NCI-H82 treated with DMSO at 0.1 percent for 48 hours (cell line): ENCODE data around the gene ZNF785.
"Not testable (repeated sequence)": the region's sequence is repeated elsewhere in the genome, so short reads cannot be mapped to it uniquely, and the experiment has no call there.

Experiments
- DNase-seq: peaks from one replicate; lab custom pipeline; 2025; ENCODE audit not compliant: unreplicated experiment; lab: John Stamatoyannopoulos, UW

ZNF785 gene

GRCh38 chr16:30602616-30603277 lies 17.2 kb upstream of the ZNF785 start:
- DNase-seq: no peak

- DNase-seq: no peak
Measured at GRCh38 chr16:30601966-30602365, 16.5 kb upstream of the ZNF785 start.

GRCh38 chr16:30600929-30601328 lies 15.4 kb upstream of the ZNF785 start:
- DNase-seq: no peak

GRCh38 chr16:30600215-30600614 lies 14.7 kb upstream of the ZNF785 start:
- no peak for DNase-seq

GRCh38 chr16:30592871-30593270 lies 7.4 kb upstream of the ZNF785 start:
- DNase-seq: no peak

- DNase-seq: not testable (repeated sequence)
Measured at GRCh38 chr16:30590869-30591268, 5.4 kb upstream of the ZNF785 start.

- DNase-seq: not testable (repeated sequence)
Measured at GRCh38 chr16:30589582-30589981, 4.1 kb upstream of the ZNF785 start.

GRCh38 chr16:30588651-30589050 lies 3.2 kb upstream of the ZNF785 start:
- no peak for DNase-seq

- DNase-seq: no peak
Measured at GRCh38 chr16:30585022-30585399, 486 bp downstream of the ZNF785 start.

GRCh38 chr16:30582611-30583340 lies 2.7 kb downstream of the ZNF785 start:
- no peak for DNase-seq

GRCh38 chr16:30581457-30581856 lies 4.0 kb downstream of the ZNF785 start:
- no peak for DNase-seq

GRCh38 chr16:30574678-30575077 lies 10.8 kb downstream of the ZNF785 start:
- DNase-seq: no peak

GRCh38 chr16:30571445-30572322 lies 13.8 kb downstream of the ZNF785 start, which contains the start of gene ZNF688:
Gene ZNF688, minus strand, starts transcription at chr16:30571714. Its CDS starts 85 bp downstream, at chr16:30571629.
- DNase-seq: peak; percentile 92

GRCh38 chr16:30570636-30571444 lies 14.7 kb downstream of the ZNF785 start:
- no peak for DNase-seq

- no peak for DNase-seq
Measured at GRCh38 chr16:30569746-30570635, 15.5 kb downstream of the ZNF785 start.

GRCh38 chr16:30569281-30569680 lies 16.2 kb downstream of the ZNF785 start:
- DNase-seq: no peak

- no peak for DNase-seq
Measured at GRCh38 chr16:30567991-30568638, 17.4 kb downstream of the ZNF785 start.

GRCh38 chr16:30567160-30567990 lies 18.1 kb downstream of the ZNF785 start:
- DNase-seq: no peak
